ENCODE results near the gene TNFAIP2. TPM values are rescaled to one million over a fixed set of nuclear protein-coding genes. Genes with fewer than 3 reads are reported as not detected.

The TNFAIP2 gene
- total RNA-seq, 1 experiment from 2014 or later: 87.3 TPM

DNA sequence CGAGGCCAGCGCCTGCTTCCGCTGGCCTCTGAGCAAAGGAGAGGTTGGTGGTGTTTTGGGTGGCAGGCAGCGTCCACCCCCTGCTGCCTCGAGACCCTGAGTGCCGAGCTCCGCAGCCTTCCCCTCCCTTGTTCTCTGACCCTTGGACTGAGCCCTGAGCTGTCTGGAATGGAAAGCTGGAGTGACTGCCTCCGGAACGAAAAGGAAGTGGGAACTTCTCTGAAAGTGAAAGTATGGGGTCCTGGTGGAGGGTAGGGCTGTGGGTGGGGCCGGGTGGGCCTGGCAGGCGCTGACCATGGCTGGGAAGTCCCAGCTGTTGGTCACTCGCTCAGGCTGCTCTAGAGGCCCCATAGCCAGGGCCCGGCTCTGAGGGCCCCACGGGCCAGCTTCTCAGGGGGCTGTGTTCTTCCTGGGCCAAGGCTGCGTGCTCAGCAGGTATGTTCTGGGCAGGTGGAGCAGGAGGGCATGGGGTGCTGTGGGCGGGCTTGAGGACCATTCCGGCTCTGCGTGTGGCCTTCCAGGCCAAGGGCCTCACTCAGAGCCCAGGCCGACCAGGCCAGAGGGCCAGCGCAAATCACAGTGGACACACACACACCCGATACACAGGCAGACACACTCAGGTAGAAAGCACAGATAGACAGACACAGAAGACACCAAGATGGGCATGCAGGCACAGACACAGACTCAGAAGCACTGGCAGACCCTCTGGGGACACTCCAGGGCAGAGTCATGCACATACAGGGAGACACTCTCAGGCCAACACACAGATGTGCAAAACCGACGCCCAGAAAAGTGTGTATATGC is 28.7 kb upstream of the TNFAIP2 start, which contains the start of gene EXOC3L4:
Gene EXOC3L4 (plus strand): TSS at position 320 of the 804 bp plus-strand sequence. CDS start 5,495 bp downstream, outside the sequence.
- no peak for ATAC-seq
- Histone ChIP-seq H3K9ac (ENCODE audit: low read length) (no peak within 1 kb of the TSS), H3F3A (ENCODE audit: low read length, unreplicated experiment) (no peaks in the 10 kb centered on the region), H3K27ac (ENCODE audit: low read length) (no peak within 1 kb of the TSS), H3K4me1 (ENCODE audit: insufficient read depth, low read length) (no peaks in the 10 kb centered on the region; the same call in 1 of the 2 replicates), H3K36me3 (ENCODE audit: low read depth, low read length) (no peaks in the 10 kb centered on the region), H3K27me3 (ENCODE audit: low read length) (no peaks in the 10 kb centered on the region), H3K4me2 (ENCODE audit: low read length) (no peak within 1 kb of the TSS), H2AFZ (ENCODE audit: low read length) (no peak within 1 kb of the TSS), H3K9me2 (replicated peaks; ENCODE audit: low read length) (no peaks in the 10 kb centered on the region), H4K20me1 (ENCODE audit: low read length) (no peaks in the 10 kb centered on the region), H3K9me3 (ENCODE audit: low read length) (no peaks in the 10 kb centered on the region), H3K4me3 (ENCODE audit: low read length) (no peak within 1 kb of the TSS), H3K79me2 (ENCODE audit: low read length) (no peaks in the 10 kb centered on the region)
- ChIA-PET POLR2A (ENCODE audit: unreplicated experiment) (no interaction called here), CTCF (no interaction called here)
- DNase-seq: no peak
- BruUV-seq (replicated peaks): no TSS peak
- TF ChIP-seq, protein P1, sequence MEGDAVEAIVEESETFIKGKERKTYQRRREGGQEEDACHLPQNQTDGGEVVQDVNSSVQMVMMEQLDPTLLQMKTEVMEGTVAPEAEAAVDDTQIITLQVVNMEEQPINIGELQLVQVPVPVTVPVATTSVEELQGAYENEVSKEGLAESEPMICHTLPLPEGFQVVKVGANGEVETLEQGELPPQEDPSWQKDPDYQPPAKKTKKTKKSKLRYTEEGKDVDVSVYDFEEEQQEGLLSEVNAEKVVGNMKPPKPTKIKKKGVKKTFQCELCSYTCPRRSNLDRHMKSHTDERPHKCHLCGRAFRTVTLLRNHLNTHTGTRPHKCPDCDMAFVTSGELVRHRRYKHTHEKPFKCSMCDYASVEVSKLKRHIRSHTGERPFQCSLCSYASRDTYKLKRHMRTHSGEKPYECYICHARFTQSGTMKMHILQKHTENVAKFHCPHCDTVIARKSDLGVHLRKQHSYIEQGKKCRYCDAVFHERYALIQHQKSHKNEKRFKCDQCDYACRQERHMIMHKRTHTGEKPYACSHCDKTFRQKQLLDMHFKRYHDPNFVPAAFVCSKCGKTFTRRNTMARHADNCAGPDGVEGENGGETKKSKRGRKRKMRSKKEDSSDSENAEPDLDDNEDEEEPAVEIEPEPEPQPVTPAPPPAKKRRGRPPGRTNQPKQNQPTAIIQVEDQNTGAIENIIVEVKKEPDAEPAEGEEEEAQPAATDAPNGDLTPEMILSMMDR (conservative IDR thresholded peaks at IDR 0.05; ENCODE audit: low read depth, low read length): no peak
- TF ChIP-seq EZH2phosphoT487 (IDR thresholded peaks at IDR 0.05; ENCODE audit: borderline replicate concordance, low read length) (no peak), EZH2 (IDR thresholded peaks at IDR 0.05; ENCODE audit: low read length, unreplicated experiment) (no peak)
- intact Hi-C loops (cut with micrococcal nuclease): no loop called here

DNA sequence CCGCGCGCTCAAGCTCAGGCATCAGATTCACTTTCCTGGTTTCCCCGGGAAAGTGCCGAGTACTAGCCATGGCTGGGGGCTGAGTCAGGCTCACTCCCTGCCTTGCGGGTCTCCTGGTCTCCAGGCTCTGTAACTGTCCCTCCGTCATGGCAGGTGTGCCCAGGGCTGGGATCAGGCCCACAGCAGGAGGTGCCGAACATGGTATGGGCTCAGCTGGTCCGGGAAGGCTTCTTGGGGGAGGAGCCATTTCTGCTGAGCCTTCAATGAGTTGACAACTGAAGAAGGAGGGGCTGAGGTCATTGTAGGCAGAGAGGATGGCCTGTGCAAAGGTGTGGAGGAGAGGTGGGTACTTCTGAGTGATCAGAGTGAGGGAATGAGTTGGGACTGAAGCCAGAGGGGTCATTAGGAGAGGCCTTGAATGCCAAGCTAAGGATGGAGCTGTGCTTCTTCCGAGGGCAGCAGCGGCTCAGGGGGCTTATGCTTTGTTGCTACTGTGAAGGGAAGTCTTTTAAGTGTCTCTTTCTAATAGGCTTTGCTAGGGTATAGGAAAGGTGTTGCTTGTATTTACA is 28.0 kb upstream of the TNFAIP2 start:
- BruUV-seq (replicated peaks): no TSS peak
- no peak for TF ChIP-seq EZH2 (IDR thresholded peaks at IDR 0.05; ENCODE audit: low read length, unreplicated experiment)
- TF ChIP-seq EZH2phosphoT487 (IDR thresholded peaks at IDR 0.05; ENCODE audit: borderline replicate concordance, low read length): no peak
- TF ChIP-seq, protein P1 (conservative IDR thresholded peaks at IDR 0.05; ENCODE audit: low read depth, low read length): no peak
- H3K9me2 ChIP-seq (replicated peaks; ENCODE audit: low read length): no peaks in the 10 kb centered on the region
- H4K20me1 ChIP-seq (ENCODE audit: low read length): no peaks in the 10 kb centered on the region
- no peak overlapping the region for H3K27ac ChIP-seq (ENCODE audit: low read length)
- no peak for ATAC-seq
- no peaks in the 10 kb centered on the region for H3K79me2 ChIP-seq (ENCODE audit: low read length)
- ChIA-PET POLR2A (ENCODE audit: unreplicated experiment) (no interaction called here), CTCF (no interaction called here)
- no peak overlapping the region for H3K4me3 ChIP-seq (ENCODE audit: low read length)
- intact Hi-C loops (cut with micrococcal nuclease): no loop called here
- no peak overlapping the region for H3K4me2 ChIP-seq (ENCODE audit: low read length)
- no peak overlapping the region for H3K9ac ChIP-seq (ENCODE audit: low read length)
- H3K27me3 ChIP-seq (ENCODE audit: low read length): no peaks in the 10 kb centered on the region
- H3K36me3 ChIP-seq (ENCODE audit: low read depth, low read length): no peaks in the 10 kb centered on the region
- no peaks in the 10 kb centered on the region for H3F3A ChIP-seq (ENCODE audit: low read length, unreplicated experiment)
- no peaks in the 10 kb centered on the region for H3K9me3 ChIP-seq (ENCODE audit: low read length)
- no peaks in the 10 kb centered on the region; the same call in 1 of the 2 replicates for H3K4me1 ChIP-seq (ENCODE audit: insufficient read depth, low read length)
- H2AFZ ChIP-seq (ENCODE audit: low read length): no peak overlapping the region
- no peak for DNase-seq

DNA sequence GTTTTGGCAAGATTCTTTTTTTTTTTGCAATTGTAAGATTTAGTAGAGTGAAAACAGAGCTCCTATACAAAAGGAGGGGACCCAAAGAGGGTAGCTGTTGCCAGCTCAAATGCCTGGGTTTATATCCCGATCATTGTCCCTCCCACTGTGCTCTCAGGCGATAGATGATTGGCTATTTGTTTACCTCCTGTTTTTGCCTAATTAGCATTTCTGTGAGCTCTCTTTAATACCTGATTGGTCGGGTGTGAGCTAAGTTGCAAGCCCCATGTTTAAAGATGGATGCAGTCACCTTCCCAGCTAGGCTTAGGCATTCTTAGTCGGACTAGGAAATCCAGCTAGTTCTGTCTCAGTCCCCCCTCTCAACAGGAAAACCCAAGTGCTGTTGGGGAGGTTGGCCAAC is 26.9 kb upstream of the TNFAIP2 start:
- Histone ChIP-seq H3F3A (ENCODE audit: low read length, unreplicated experiment) (no peaks in the 10 kb centered on the region), H3K27me3 (ENCODE audit: low read length) (no peaks in the 10 kb centered on the region), H3K79me2 (ENCODE audit: low read length) (no peaks in the 10 kb centered on the region), H3K4me1 (ENCODE audit: insufficient read depth, low read length) (no peaks in the 10 kb centered on the region), H3K4me2 (ENCODE audit: low read length) (no peak overlapping the region), H3K9ac (ENCODE audit: low read length) (no peak overlapping the region), H3K9me2 (replicated peaks; ENCODE audit: low read length) (no peaks in the 10 kb centered on the region), H3K9me3 (ENCODE audit: low read length) (no peaks in the 10 kb centered on the region), H3K36me3 (ENCODE audit: low read depth, low read length) (no peaks in the 10 kb centered on the region), H2AFZ (ENCODE audit: low read length) (no peak overlapping the region), H3K27ac (ENCODE audit: low read length) (no peak overlapping the region), H4K20me1 (ENCODE audit: low read length) (no peaks in the 10 kb centered on the region), H3K4me3 (ENCODE audit: low read length) (no peak overlapping the region)
- TF ChIP-seq EZH2phosphoT487 (IDR thresholded peaks at IDR 0.05; ENCODE audit: borderline replicate concordance, low read length) (no peak), EZH2 (IDR thresholded peaks at IDR 0.05; ENCODE audit: low read length, unreplicated experiment) (no peak)
- TF ChIP-seq, protein P1 (conservative IDR thresholded peaks at IDR 0.05; ENCODE audit: low read depth, low read length): no peak
- no TSS peak for BruUV-seq (replicated peaks)
- DNase-seq (no peak), ATAC-seq (no peak)
- ChIA-PET POLR2A (ENCODE audit: unreplicated experiment) (interaction anchor here (0.6 kb wide), 1 partner anchor 10 kb away, joined by 11 read pairs; no protein-coding TSS in a partner anchor), CTCF (interaction anchor here (0.6 to 0.7 kb wide), 2 partner anchors 10 kb away, joined by 3 to 4 read pairs; no protein-coding TSS in a partner anchor)
- intact Hi-C loops (cut with micrococcal nuclease): no loop called here

Measured in PC-3 (cell line).